ENCODE results near the gene SAMD5. TPM values are rescaled to one million over a fixed set of nuclear protein-coding genes. Genes with fewer than 3 reads are reported as not detected.

The SAMD5 gene
- polyA plus RNA-seq, 1 experiment, result 3.3 TPM

DNA sequence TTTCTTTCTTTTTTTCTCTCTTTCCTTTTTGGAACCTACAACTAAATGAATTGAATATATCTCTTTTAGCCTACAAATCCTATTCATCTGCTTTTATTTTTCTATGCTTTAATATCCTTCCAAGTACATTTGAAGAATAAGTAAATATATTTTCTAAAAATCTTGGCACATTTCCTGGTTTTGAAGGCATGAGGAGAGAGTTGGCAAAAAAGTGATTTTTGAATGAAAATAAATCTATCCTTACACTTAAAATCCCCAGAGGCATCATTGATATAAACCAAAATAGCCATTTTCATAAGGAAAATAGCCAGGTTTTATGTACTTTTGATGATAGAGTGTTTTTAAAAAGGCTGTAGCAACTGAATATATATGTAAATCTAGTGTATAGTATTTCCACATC is 69.0 kb downstream of the SAMD5 start:
- H3K4me3 ChIP-seq (ENCODE audit: low read depth, low read length), result no peak overlapping the region
- H3K36me3 ChIP-seq (ENCODE audit: control insufficient read depth, insufficient read depth, low read length), result no peaks in the 10 kb centered on the region
- TF ChIP-seq, protein P1, sequence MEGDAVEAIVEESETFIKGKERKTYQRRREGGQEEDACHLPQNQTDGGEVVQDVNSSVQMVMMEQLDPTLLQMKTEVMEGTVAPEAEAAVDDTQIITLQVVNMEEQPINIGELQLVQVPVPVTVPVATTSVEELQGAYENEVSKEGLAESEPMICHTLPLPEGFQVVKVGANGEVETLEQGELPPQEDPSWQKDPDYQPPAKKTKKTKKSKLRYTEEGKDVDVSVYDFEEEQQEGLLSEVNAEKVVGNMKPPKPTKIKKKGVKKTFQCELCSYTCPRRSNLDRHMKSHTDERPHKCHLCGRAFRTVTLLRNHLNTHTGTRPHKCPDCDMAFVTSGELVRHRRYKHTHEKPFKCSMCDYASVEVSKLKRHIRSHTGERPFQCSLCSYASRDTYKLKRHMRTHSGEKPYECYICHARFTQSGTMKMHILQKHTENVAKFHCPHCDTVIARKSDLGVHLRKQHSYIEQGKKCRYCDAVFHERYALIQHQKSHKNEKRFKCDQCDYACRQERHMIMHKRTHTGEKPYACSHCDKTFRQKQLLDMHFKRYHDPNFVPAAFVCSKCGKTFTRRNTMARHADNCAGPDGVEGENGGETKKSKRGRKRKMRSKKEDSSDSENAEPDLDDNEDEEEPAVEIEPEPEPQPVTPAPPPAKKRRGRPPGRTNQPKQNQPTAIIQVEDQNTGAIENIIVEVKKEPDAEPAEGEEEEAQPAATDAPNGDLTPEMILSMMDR (IDR thresholded peaks at IDR 0.05; ENCODE audit: insufficient read depth, low read depth, low read length), result no peak
- CTCF ChIA-PET, result no interaction called here
- DNase-seq (ENCODE audit: low read depth), result no peak
- POLR2A ChIA-PET, result no interaction called here
- H3K27me3 ChIP-seq (ENCODE audit: control insufficient read depth, insufficient read depth, low read length), result no peaks in the 10 kb centered on the region

DNA sequence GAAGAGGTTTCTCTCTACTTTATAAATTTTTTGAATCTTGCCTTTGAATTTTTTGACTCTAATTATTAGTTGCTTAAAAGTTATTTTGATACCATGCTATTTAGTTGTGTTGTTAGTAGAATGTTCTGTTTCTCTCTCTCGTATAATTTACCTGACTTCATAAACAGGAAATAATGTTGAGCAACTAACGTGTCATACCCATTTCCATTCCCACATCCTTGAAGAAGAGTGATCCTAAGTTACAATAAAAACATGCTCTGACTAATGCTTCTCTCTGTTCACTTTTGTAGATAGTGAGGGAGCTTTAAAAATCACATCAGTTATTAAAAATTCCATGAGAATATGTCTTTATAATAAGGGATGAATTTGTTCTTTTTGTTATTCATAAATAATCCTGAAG is 69.7 kb downstream of the SAMD5 start:
- ChIA-PET CTCF (no interaction called here), POLR2A (no interaction called here)
- TF ChIP-seq, protein P1 (IDR thresholded peaks at IDR 0.05; ENCODE audit: insufficient read depth, low read depth, low read length), result no peak
- H3K36me3 ChIP-seq (ENCODE audit: control insufficient read depth, insufficient read depth, low read length), result no peaks in the 10 kb centered on the region
- H3K4me3 ChIP-seq (ENCODE audit: low read depth, low read length), result no peak overlapping the region
- DNase-seq (ENCODE audit: low read depth), result no peak
- no peaks in the 10 kb centered on the region for H3K27me3 ChIP-seq (ENCODE audit: control insufficient read depth, insufficient read depth, low read length)

DNA sequence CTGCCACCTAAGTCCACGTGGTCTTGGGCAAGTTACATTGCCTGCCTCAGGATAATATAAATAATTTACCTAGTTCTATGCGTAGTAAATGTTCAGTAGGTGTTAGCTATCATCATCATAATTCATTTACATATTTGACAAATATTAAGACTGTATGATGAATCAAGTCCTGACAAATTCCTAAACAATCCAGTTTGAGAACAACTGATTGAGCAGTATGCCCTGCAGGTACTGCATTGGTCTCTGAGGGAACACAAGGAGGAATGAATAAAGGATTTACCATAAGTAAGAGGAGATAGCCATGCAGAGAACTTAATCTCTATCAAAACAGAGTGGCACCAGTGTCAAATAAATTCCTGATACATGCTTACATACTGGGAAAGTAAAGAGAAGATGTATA is 70.4 kb downstream of the SAMD5 start:
- ChIA-PET CTCF (no interaction called here), POLR2A (no interaction called here)
- H3K4me3 ChIP-seq (ENCODE audit: low read depth, low read length), result no peak overlapping the region
- TF ChIP-seq, protein P1 (IDR thresholded peaks at IDR 0.05; ENCODE audit: insufficient read depth, low read depth, low read length), result no peak
- H3K27me3 ChIP-seq (ENCODE audit: control insufficient read depth, insufficient read depth, low read length), result no peaks in the 10 kb centered on the region
- no peak for DNase-seq (ENCODE audit: low read depth)
- no peaks in the 10 kb centered on the region for H3K36me3 ChIP-seq (ENCODE audit: control insufficient read depth, insufficient read depth, low read length)

DNA sequence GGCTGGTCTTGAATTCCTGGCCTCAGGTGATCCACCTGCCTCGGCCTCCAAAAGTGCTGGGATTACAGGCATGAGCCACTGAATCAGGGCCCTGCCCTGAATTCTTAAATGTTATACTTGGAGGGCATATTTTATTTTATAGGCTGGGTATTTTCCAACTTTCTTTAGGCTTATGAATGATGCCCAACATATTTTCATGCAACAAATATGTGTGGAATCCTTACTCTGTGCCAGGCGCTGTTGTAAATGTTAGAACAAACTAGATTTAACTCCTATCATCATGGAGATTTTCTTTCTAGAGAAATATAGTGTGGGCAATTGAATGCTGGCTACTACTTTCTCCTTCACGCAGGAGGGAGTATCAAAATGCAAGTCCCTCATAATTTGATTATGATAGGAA is 71.2 kb downstream of the SAMD5 start:
- ChIA-PET POLR2A (no interaction called here), CTCF (no interaction called here)
- TF ChIP-seq, protein P1 (IDR thresholded peaks at IDR 0.05; ENCODE audit: insufficient read depth, low read depth, low read length), result no peak
- no peaks in the 10 kb centered on the region for H3K27me3 ChIP-seq (ENCODE audit: control insufficient read depth, insufficient read depth, low read length)
- no peaks in the 10 kb centered on the region for H3K36me3 ChIP-seq (ENCODE audit: control insufficient read depth, insufficient read depth, low read length)
- H3K4me3 ChIP-seq (ENCODE audit: low read depth, low read length), result no peak overlapping the region
- DNase-seq (ENCODE audit: low read depth), result no peak

DNA sequence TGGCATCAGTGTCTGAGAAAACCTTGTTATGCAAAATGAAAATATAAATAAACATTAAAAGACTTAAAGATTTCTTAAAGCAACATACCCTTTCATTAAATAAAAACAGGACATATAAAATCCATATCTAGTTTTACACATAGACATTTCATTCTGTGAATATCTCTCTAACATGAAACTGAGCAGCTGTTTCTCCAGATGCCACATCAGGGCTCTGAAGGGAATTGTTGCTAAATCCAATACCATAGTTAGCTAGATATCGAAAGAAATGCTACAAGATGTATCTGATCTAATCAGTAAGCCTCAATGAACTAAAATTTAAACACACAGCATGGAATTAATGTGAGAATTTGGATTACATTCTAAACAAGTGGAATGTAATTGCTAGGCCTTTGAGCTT is 74.5 kb downstream of the SAMD5 start:
- no peaks in the 10 kb centered on the region for H3K36me3 ChIP-seq (ENCODE audit: control insufficient read depth, insufficient read depth, low read length)
- TF ChIP-seq, protein P1 (IDR thresholded peaks at IDR 0.05; ENCODE audit: insufficient read depth, low read depth, low read length), result no peak
- ChIA-PET POLR2A (no interaction called here), CTCF (no interaction called here)
- H3K4me3 ChIP-seq (ENCODE audit: low read depth, low read length), result no peak overlapping the region
- no peaks in the 10 kb centered on the region for H3K27me3 ChIP-seq (ENCODE audit: control insufficient read depth, insufficient read depth, low read length)
- no peak for DNase-seq (ENCODE audit: low read depth)
